SKM-1 treated with dmso at 0.1 percent for 144 hours (cell line): Measurements from ENCODE around the gene KCNQ5.

Experiments
- DNase-seq: peaks from one replicate; lab custom pipeline; 2025; ENCODE audit not compliant: unreplicated experiment; lab: John Stamatoyannopoulos, UW

Gene KCNQ5

GRCh38 chr6:72835749-72836148 is 213.9 kb downstream of the KCNQ5 start:
- no peak for DNase-seq

DNA sequence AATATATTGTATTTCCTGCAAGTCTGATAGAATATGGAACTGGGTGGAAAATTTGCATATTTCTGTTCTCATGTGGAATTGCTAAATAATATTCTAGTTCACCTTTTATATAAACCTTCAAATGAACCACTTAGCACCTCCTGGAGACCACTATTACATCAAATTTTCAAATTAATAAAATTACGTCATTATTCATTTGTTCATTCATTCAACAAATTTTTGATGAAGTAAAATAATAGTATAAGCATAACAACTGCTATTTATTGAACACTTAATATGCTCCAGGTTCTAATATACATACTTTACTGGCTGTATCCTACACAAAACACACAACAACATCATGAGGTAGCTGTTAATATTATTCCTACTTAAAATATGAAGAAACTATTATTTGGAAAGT is 215.1 kb downstream of the KCNQ5 start:
- DNase-seq: no peak

GRCh38 chr6:72841195-72841594 is 219.3 kb downstream of the KCNQ5 start:
- no peak for DNase-seq

DNA sequence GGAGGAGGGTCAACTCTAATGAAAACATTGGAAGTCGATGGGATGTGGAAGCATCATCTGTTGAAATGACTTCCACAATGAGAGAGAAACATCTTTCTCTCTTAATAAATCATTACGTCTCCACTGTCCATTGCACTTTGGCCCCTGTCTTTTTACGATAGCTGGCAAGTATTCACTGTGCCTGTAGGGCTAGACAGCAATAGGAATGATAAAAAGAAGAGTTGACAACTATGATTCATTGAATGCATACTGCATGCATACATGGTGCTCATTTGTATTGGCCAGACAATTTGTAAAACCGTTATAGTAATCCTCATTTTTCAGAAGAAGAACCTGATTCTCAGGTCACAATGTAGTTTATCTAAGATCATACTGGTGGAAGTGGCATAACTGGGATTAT is 220.3 kb downstream of the KCNQ5 start:
- DNase-seq: no peak

GRCh38 chr6:72844614-72845013 is 222.8 kb downstream of the KCNQ5 start:
- DNase-seq: no peak

GRCh38 chr6:72849346-72849745 is 227.5 kb downstream of the KCNQ5 start:
- DNase-seq: no peak

DNA sequence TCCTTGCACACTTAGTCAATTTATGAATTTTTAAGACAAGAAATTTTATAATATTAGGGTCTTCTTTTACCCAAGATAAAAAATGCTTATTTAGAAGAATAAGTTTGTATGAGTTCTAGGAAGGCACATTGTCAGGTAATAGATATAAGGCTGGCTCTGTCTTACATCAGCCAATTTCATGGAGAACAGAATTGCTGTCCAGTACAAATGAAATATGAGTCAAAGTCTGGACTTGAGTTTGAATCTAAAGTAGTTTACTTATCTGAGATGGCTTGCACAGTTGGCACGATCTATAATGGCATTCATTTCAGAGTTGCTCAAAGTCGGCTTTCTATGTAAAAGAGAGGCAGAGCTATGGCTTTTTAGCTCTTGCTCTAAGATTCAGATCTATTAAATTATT is 228.2 kb downstream of the KCNQ5 start:
- DNase-seq: no peak

- DNase-seq: no peak
Observed at GRCh38 chr6:72850469-72850868, 228.6 kb downstream of the KCNQ5 start.

GRCh38 chr6:72855471-72855870 is 233.6 kb downstream of the KCNQ5 start:
- no peak for DNase-seq

GRCh38 chr6:72856801-72857200 is 234.9 kb downstream of the KCNQ5 start:
- no peak for DNase-seq

DNA sequence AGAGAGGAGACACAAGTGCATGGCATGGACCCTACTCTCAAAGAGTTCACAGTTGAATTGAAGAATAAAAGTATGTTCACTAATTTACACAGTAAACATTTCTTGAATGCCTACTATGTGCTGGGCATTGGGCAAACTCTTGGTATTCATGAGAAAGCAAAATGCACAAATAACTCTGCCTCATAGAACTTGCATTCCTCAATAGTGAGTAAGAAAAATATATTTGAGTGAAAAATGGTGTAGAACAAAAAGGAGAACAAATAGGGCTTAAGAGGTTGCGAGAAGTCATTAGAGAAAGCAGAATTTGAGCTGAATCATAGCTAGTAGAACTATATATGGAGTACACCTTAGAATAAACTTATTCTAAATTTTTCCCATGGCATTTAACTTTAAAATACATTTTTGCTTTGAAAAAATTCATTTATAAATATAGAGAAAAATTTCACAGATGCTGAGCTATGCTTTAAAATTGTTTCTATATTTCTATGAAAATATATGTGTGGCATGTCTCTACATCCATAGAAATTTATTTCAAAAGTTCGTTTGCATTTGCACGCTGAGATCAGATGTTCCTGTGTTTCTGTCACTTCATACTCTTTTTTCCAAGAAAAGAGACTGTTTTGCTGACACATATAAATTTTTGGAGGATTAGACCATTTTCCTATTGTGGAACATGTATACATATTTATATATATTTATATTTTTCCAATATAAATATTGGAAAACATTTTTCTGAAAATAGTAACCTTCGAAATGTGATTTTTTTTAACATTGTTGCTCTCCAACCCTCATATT is 236.1 kb downstream of the KCNQ5 start:
- DNase-seq: no peak

DNA sequence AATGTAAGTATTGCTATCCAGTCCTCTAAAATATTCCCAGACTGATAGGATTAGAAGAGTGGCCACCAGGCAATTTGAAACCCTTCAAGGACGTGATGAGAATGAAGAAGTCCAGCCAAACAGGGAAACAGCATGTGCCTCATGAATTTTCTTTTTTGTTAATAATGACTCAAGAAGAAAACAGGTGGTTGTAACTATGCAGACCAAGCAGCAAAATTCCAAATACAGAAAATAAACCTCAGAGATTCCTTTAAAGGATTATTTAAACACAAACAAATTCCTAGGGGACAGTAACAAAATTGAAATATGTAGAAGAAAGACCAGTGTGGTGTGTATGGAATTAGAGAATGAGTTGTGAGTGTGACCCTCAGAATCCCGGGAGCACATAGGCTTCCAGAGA is 239.2 kb downstream of the KCNQ5 start:
- no peak for DNase-seq

DNA sequence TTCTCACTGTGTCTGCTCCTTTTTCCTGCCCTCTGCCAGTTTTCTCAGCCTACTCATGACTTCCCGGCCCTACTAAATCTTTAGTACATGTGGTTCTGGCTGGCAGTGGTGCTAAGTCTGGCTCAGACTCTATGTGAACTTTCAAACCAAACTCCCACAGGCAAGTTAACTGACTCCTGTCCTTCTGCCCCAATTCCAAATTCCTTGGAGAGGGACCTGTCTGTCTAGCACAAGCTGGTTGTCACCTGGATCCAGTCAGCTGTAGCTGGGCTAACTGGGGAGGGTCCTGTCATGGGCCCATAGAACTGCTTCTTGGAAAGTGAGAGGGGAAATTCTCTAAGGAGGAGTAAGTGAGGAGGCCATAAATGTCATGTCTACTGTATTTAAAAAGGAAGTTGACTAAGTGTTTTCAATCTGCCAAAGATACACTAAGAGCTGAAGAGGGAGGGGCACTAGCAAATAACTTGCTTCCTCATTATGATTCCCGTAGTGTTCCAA is 240.1 kb downstream of the KCNQ5 start:
- peak; percentile 25 for DNase-seq

GRCh38 chr6:72863131-72863530 is 241.3 kb downstream of the KCNQ5 start:
- DNase-seq: no peak

DNA sequence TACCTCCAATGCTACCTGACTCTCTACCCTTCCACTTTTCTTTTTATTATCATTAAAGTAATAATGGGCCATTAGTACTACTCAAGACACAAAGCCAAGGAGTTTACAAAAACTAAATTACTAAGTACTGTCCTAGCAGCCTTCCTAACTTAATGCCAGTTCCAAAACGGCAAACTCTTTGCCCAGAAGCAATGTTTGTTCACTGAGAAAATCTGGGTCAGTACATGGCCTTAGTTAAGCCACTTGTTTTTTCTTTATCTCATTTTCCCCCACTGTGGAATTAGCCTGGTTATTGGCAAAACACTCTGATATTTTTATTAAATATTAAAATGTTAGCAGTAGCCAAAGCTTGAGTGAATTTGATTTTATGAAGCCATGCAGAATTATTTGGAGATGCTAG is 242.4 kb downstream of the KCNQ5 start:
- DNase-seq: no peak

GRCh38 chr6:72864799-72865198 is 242.9 kb downstream of the KCNQ5 start:
- DNase-seq: no peak

DNA sequence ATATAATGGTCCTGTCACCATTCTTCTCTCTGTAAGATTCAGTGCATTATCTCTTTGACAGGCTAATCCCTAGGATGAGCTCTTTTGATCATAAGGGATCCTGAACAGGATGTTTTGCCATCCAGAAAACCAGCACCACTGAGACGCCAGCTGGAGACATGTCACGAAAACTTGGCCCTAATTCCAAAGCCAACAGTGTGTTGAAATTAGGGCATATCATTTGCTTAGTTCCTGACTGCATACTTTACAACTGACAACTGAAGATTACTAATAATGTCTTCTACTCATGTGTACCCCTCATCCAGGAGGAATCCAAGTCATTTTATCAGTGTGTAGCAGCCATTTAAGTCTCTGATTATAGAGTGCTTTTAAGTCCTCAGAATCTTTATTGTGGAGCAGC is 243.6 kb downstream of the KCNQ5 start:
- DNase-seq: no peak

GRCh38 chr6:72869621-72870020 is 247.8 kb downstream of the KCNQ5 start:
- no peak for DNase-seq

GRCh38 chr6:72873433-72873832 is 251.6 kb downstream of the KCNQ5 start:
- no peak for DNase-seq

DNA sequence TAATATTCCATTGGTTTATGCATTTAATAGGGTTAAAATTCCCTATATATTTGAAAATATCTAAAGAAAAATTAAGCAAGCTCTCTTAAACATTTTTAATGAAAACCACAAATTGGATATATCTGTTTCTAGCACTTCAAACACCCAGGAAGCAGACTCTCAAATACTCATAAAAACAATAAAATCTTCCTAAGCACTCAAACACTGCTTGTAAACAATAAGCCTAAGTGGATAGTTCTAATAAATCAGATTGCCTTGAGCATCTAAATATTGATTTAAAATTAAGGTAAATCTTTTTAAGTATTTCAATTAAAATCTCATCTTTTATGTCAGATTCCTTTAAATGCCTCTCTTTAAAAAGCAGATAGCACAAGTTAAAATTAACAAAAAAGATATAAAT is 254.4 kb downstream of the KCNQ5 start:
- DNase-seq: no peak

DNA sequence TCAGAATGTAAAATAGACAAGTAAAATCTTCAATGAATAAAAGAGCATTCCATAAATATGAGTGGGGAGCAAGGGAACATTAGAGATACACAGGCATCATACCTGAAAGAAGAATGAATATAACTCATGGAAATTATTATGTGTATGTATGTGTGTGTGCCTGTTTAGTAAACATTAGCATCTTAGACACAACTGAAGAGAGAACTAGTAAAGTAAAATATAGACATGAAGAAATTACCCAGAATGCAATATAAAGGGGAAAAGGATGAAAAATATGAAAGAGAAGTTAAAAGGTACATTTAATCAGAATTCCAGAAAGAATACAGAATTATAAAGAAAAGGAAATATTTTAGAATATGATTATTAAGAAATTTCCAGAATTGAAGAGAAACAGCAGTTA is 264.3 kb downstream of the KCNQ5 start:
- no peak for DNase-seq

- no peak for DNase-seq
Observed at GRCh38 chr6:72890233-72890632, 268.4 kb downstream of the KCNQ5 start.

- DNase-seq: no peak
Observed at GRCh38 chr6:72890671-72891070, 268.8 kb downstream of the KCNQ5 start.
